GM19099 (cell line): ENCODE results near the gene CCDC78.

ENCODE experiments used
- POLR2A ChIP-seq: IDR thresholded peaks from 3 replicates; pipeline ENCODE4 v1.6.1; 2011; ENCODE audit warnings: low read depth; ENCODE audit not compliant: insufficient read length; ENCODE audit errors: extremely low read depth

CCDC78 gene

DNA sequence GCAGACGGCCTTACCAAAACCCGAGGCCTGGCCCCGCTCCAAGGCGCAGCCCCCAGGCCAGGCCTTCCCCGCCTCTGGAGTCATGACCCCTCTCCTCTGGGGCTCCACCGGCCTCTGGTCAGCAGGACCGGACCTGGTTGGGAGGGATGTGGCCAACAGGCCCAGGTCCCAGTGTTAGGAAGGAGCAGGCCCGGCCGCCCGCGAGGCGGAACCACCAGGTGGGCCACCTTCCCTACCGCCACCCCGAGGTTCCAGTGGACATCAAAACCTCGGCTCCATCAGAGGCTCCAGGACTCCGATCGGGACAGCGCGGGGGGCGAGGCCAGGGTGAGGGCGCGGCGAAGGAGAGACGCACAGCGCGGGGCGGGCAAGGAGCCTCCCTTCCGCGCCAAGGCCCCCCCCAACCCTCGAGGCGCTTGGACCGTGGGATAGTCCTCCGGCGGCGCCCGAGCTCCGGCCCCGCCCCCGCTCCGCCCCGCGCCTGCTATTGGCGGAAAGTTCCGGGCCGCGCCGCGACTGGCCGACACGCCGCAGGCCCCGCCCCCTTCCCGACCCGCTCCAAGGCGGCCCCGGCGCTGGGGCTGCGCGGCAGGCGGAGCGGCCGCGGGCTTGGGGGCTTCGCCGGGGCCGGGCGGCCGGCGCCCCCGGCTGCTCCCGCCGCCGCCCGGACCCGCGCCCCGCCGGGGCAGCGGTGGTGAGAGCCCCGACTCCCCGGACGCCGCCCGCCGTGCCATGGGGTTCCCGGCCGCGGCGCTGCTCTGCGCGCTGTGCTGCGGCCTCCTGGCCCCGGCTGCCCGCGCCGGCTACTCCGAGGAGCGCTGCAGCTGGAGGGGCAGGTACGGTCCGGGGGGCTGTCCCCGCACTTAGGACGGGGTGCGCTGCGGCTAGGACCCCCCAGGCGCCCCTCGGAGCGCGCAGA lies 11.4 kb downstream of the CCDC78 start, which contains the start of gene METRN:
TSS of gene METRN (plus strand) at position 561 of the 919 bp plus-strand sequence. CDS start at position 733, 172 bp downstream.
- TF ChIP-seq POLR2A, result peak; percentile 18

DNA sequence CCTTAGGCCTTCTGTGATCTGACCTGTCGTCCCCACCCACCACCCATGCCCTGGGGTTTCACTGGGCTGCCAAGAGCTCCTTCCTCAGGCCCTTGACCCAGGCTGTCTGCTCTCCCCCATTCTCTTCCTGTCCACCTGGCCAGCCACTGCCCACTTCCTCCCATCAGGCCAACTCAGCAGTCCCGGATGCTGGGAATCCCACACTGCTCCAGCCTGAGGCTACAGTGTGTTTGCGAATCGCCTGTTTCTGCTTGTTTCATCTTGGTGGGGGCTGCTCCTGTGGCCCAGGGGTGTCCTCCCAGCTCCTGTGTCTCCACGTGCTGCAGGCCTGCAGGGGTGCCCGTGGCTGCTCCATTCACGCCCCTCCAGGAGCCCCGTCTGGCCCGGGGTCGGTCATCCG lies 12.2 kb downstream of the CCDC78 start:
- TF ChIP-seq POLR2A, result no peak

DNA sequence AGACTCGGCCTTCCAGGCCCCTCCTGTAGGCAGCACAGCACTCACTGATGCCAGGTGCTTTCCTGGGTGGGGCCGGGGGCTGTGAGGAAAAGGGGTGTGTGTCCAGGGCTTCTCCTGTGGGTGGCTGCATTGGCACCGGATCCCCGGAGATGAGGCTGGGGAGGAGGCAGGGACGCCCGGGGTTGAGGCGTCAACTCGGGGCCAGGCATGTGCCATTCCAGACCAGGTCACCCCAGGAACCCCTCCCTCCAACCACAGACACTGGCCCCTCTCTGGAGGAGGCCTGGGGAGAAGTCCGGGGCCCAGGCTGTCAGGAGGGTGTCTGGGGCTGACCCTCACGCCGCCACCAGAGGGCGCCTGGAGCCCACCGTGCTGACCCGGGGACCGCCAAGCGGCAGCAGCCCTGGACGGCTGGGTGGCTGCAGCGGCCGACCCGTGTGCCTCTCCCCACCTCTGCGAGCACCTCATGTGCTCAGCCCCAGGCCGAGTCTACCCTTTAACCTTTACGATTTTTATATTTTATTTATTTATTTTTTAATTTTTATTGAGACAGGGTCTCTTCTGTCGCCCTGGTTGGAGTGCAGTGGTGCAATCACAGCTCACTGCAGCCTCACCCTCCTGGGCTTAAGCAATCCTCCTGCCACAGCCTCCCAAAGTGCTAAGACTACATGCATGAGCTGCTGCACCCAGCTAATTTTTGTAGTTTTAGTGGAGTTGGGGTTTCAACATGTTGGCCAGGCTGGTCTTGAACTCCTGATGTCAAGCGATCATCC lies 14.5 kb downstream of the CCDC78 start:
- no peak for TF ChIP-seq POLR2A

DNA sequence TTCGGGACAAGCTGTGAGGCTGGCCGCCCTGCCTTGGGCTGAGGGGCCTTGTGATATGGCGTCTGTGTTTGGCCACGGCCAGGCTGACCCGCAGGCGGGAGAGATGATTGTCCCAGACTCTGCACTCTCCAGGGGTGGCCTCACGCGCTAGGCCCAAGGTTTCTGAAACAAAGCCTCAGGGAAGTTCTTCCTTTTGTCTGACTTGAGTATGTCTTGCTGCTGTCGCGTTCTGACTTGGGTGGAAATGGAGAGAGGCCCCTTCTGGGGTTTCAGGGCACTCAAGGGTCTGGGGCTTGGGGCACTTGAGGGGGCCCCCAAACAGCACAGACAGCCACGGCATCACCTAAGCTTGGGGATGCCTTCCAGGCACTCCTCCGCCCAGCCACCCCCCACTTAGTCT lies 15.2 kb downstream of the CCDC78 start:
- TF ChIP-seq POLR2A, result no peak

DNA sequence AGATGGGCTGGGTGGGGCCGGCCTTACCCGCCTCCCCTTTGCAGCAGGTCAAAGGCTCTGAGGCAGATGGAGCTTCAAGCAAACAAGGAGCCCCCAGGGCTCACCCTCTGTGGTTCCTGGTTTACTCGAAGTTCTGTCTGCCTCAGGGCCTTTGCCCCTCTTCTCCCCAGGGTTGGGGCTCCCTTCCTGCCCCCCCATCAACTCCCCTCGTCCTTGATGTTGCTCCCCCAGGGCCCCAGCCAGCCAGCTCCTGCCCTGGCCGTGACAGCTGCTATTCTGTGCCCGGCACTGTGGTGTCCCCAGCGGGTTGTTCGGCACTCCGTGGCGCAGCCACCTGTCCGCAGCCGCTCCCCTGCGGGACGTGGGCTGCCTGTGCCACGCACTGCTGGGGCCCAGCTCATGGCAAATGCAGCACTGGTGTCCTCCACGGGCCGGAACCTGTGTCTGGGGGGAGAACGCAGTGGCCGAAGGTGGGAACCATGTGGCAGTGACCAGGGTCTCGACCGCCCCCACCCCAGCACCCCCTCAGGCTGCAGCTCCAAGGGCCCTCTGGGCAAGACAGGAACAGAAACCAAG lies 15.7 kb downstream of the CCDC78 start:
- no peak for TF ChIP-seq POLR2A

DNA sequence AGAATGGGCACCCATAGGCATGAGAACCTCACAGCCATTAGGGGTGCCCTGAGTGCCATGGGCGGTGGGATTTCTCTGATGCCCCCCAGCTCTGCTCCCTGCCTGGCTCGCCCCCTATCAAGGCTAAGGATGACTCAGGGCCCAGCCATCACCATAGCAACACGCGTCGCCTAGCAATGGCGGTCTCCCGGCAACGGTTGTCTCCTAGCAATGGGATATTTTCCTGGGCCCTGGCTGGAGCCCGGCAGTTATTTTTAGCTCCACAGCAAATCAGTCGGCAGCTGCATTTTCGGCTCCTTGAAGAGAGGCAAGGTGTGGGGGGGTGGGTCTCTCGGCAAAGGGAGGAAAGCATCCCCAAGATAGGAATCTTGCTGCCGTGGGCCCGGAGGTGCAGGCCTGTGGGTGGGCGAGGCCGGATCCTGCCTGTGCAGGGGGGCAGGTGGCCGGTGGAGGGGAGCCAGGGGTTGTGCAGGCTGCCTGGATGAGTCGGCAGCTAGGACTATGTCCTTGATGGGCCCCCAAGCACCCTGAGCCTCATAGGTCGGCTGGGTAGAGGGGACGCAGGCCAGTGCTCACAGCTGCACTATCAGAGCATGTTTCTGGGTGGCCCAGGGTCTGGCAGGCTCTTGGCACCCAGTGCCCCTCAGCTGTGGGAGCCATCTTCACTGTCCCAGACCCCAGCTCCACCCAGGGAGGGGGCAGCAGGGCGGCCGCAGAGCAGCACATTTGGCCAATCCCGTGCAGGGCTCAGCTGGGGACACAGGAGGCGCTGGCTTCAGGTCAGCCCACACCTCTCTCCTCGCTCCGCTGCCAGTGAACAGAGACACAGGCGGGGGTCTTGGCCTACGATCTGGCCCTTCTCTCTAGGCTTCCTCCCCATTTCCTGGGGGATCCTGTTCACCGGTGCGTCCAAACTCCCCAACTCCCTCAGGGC lies 16.4 kb downstream of the CCDC78 start:
- no peak for TF ChIP-seq POLR2A

DNA sequence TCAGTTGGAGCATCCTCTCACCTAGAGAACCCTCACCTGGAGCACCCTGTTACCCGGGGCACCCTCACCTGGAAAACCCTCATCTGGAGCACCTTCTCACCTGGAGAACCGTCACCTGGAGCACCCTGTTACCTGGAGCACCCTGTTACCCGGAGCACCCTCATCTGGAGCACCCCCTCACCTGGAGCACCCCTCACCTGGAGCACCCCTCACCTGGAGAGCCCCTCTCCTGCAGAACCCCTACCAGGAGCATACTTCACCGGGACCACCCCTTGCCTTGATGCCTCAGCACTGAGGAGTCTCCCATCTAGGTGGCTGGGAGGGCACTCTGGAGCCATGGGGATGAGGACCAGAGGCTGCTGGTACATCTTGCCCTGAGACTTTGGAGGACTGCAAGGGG lies 17.3 kb downstream of the CCDC78 start:
- no peak for TF ChIP-seq POLR2A

DNA sequence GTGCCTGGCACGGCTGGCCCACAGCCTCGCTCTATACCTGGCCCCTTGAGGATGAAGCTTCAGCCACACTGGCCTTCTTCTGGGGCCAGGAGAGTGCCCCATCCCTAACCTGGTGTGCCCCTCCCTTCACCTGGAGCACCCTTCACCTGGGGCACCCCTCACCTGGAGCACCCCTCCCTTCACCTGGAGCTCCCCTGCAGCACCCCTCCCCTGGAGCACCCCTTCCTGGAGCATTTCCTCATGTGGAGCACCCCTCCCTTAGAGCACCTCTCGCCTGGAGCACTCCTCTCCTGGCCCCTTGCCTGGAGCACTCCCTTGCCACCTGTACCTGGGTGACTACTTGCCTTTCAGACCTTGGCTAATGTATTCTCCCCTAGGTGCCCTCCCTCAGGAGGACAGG lies 18.2 kb downstream of the CCDC78 start:
- no peak for TF ChIP-seq POLR2A

DNA sequence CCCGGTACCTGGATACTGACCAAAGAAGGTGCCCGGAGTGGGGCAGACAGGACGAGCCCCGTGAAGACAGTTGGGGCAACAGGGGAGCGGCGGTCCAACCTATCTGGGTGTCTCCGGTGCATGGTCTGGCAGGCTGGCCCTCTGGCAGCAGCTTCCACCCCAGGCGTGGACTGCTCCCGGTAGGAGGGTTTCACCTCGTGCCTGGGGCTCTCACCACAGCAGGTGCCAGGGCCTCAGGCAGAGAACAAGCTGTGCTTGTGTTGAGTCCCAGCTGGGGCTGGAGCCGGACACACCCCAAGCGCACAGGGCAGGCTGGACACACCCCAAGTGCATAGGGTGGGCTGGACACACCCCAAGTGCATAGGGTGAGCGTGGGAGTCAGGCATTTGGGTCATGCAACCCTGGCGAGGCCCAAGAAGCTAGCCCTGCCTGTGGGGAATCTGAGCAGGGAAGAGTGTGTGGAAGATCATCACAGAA lies 19.1 kb downstream of the CCDC78 start:
- TF ChIP-seq POLR2A, result no peak

DNA sequence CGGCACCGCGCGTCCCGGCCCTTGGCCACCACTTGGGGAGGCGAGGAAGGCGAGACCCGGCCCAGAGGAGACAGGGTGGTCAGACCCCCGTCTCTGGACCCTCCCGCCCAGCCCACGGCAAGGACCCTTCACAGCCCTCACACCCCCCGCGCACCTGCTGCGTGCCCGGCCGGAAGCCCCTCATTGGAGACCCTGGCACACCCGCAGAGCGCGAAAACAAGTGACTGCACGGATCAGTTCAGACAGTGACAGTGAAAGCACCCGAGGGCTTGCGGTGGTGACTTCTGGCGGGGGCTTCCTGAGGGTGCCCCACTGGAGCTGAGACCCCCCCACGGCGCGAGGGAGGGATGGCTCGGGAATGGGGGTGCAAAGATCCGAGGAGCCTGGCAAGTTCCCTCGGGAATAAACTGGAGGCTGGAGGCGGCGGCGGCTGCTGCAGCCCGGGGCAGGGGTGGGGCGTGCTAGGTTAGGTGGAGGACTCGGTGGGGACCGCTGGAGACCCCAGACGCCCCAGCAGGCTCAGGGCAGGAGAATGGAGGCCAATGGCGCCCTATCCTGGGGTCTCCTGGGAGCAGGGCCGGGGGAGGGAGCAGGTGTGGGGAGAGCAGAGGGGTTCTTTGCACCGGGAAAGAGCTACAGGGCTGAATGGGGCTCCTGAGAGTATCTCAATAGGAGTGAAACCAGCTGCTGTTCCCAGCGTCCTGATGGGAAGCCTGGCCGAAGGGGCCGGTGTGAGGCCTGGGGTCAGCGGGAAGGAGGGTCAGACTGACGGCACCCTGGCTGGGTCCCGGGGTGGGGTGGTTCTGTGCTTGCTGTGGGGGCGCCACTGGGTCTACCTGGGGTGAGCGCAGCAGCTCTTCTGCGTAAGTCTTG lies 19.8 kb downstream of the CCDC78 start:
- TF ChIP-seq POLR2A, result no peak

DNA sequence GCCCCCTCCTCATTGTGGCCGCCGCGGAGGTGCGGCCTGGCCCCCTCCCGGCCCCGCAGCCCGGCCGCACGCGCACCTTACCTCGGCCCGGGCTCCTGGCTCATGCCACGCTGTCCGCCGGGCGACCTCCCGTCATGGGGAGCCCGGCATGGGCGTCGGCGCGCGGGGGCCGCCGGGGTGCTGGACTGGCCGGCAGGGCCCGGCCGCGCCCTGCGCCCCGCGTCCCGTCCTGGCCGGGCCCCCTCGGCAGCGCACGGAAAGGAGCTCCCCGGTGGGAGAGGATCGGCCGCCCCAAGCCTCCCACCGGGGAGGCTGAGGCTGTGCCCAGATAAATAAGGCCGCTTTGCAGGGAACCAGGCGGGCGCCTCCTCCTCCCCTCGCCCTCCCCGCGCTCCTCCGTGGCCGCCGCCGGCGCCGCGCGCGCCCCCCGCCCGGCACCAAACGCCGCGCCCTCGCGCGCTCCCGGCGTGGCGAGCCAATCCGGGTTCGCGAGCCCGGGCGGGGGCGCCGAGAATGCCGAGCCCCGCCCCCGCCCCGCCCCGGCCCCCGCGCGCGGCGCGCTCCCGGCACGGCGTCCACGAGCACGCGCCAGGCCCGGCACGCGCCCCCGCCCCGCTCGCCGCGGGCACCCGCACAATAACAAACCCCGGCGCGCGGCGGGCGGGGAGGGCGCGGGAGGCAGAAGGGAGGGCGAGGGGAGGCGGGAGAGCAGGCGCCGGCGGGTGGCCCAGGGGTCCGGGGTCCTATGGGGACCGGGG lies 20.6 kb downstream of the CCDC78 start, which contains the start of gene FBXL16:
TSS of gene FBXL16 (minus strand) at position 371 of the 758 bp plus-strand sequence. CDS start 8,396 bp downstream, outside the sequence.
- no peak for TF ChIP-seq POLR2A

DNA sequence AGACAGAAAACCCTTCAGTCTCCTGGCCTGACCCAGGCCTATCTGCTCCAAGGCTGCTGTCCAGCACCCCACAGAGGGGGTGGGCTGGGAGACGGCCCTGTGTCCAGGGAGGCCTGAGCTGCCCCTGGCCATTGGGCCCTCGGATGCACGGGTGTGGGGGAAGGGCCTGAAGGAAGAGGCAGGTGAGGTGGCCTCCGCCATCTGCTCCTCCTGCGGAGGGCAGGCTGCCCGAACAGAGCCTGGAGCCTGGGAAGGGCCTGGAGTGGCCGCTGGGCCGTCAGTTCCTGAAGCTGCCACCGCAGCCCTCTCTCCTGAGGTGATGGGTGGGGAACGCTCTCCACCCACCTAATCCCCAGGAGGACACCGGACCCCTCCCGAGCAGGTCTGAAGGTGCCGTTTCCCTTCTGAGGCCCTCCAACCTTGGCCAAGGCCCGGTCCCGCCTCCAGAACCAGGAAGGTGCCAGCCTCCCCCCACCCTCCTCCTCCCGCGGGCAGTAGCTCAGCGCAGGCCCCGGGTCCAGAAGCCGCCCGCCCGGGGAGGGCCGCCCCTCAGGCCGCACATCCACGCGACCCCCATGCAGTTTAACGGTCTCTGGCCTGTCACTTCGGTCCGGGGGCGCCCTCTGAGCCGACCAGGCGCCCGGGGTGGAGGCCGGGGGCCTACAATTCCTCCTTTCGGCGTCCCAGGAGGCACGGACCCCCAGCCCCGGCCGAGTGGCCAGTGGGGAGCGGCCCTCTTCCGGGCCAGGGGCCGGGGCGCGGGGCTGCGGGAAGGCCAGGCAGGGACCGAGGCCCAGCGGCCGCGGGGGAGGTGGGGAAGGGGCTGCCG lies 21.5 kb downstream of the CCDC78 start:
- no peak for TF ChIP-seq POLR2A
